Subcutaneous adipose tissue (tissue), 4 donors: ENCODE results near the gene MOV10. TPM values are rescaled to one million over a fixed set of nuclear protein-coding genes. Genes with fewer than 3 reads are reported as not detected.

Experiments used
- CTCF ChIP-seq: fragments of 450-650 bp; IDR thresholded peaks from one replicate; pipeline ENCODE4 v1.5.1; 2016; ENCODE audit warnings: low read depth, mild to moderate bottlenecking, control low read depth, antibody characterized with exemption, moderate library complexity
- total RNA-seq, 4 donors: library from RNA; depleted of rRNA; stranded (reverse); fragments of >200 nt; gene quantifications; one replicate each; pipeline ENCODE4 v1.1.0, GENCODE V29; 2016

Gene MOV10
- total RNA-seq, 4 donors from 2014 or later: 11.6 to 51.6 (median 21.7) TPM

DNA sequence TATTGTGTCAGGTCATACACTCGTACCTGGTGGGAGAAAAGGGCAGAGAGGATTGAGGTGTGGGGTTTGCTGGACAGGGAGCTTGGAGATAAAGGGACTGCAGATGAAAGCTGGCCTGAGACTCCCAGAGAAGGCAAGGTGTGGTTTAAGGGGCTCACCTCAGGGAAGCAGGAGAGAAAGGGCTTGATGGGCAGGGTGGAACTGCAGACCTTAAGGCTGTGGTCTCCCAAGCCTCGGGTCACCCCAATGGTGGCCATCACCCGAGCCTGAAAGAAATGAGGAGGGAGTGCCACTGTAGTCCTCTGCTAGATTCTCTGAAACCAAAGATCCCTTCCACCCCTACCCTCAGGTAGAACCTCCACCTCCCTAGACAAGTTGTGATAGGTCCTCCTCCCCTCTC, 36.1 kb downstream of the MOV10 start:
- no peak for TF ChIP-seq CTCF

GRCh38 chr1:112711041-112711440, 36.6 kb downstream of the MOV10 start:
- no peak for TF ChIP-seq CTCF

DNA sequence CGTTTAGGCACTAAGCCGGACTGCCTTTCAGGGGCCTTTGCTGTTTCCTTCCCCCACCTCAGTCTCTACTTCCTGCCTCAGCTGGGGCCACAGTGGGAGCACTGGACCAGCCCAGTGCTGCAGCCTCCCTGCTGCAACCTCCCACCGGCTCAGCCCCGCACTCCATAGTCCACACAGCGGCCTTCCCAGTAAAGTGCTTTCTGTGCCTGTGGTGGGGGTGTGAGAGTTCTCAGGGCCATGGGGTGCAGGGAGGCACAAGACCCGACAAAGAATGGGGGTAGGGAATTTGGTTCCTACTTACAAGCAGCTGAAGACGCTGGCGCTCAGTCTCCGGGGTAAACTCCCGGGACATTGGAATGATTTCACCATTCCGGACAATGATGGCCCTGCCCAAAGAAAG, 37.2 kb downstream of the MOV10 start:
- TF ChIP-seq CTCF: no peak

GRCh38 chr1:112712191-112712590, 37.7 kb downstream of the MOV10 start:
- TF ChIP-seq CTCF: no peak

- no peak for TF ChIP-seq CTCF
Observed at GRCh38 chr1:112712701-112713128, 38.3 kb downstream of the MOV10 start.

GRCh38 chr1:112713466-112714312, 39.2 kb downstream of the MOV10 start:
- TF ChIP-seq CTCF: no peak

- no peak for TF ChIP-seq CTCF
Observed at GRCh38 chr1:112714313-112715263, 40.1 kb downstream of the MOV10 start.
